ENCODE results near the gene NXPE3. TPM values are rescaled to one million over a fixed set of nuclear protein-coding genes. Genes with fewer than 3 reads are reported as not detected.

NXPE3 gene
- total RNA-seq, 3 donors from 2014 or later, result 1.7 to 15.1 (median 3.8) TPM

DNA sequence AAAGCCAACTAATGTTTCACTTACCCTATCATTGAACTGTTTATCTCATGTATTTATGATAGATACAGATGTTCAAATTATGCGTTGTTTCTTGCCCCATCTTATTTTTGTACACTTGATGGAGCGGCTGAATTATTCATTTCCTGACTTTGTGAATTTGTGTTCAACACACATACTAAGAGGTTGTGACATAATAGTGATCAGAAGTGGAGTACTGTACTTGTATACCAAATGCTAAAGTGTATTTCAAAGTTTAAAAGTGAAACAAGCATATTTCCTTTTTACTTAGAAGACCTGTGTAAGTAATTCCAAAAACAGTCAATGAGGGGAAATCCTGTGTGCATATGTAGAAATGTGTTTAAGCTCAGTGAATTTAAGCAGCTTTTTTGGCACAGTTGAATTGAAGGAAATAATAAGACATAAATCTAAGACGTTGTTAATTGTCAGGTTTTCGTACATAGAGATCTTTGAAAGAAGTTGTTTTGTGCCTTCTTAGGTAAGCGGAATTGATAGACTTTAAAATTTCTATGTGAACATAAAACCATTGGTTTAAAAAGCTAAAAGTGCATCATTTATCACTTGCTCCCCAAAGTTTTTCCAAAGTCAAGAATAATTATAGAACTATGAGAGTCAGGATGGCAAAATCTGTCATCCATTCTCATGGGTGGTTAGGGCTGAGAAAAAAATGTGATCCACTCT is 72.2 kb downstream of the NXPE3 start:
- Histone ChIP-seq H3K36me3 (ENCODE audit: low read depth) (peaks cover 7% of the 10 kb centered on the region), H3K9me3 (no peaks in the 10 kb centered on the region), H3K4me1 (ENCODE audit: low read depth) (peaks cover 53% of the 10 kb centered on the region), H3K4me3 (peak overlapping the region; percentile 90)
- ATAC-seq (no peak), DNase-seq (no peak)
- intact Hi-C loops (cut with DNase I, micrococcal nuclease), result loop anchor here in 1 of 2 donors (10.0 kb wide), 1 partner anchor 234 kb away; no protein-coding TSS in a partner anchor
- TF ChIP-seq, protein P1, sequence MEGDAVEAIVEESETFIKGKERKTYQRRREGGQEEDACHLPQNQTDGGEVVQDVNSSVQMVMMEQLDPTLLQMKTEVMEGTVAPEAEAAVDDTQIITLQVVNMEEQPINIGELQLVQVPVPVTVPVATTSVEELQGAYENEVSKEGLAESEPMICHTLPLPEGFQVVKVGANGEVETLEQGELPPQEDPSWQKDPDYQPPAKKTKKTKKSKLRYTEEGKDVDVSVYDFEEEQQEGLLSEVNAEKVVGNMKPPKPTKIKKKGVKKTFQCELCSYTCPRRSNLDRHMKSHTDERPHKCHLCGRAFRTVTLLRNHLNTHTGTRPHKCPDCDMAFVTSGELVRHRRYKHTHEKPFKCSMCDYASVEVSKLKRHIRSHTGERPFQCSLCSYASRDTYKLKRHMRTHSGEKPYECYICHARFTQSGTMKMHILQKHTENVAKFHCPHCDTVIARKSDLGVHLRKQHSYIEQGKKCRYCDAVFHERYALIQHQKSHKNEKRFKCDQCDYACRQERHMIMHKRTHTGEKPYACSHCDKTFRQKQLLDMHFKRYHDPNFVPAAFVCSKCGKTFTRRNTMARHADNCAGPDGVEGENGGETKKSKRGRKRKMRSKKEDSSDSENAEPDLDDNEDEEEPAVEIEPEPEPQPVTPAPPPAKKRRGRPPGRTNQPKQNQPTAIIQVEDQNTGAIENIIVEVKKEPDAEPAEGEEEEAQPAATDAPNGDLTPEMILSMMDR (IDR thresholded peaks at IDR 0.05), result no peak

DNA sequence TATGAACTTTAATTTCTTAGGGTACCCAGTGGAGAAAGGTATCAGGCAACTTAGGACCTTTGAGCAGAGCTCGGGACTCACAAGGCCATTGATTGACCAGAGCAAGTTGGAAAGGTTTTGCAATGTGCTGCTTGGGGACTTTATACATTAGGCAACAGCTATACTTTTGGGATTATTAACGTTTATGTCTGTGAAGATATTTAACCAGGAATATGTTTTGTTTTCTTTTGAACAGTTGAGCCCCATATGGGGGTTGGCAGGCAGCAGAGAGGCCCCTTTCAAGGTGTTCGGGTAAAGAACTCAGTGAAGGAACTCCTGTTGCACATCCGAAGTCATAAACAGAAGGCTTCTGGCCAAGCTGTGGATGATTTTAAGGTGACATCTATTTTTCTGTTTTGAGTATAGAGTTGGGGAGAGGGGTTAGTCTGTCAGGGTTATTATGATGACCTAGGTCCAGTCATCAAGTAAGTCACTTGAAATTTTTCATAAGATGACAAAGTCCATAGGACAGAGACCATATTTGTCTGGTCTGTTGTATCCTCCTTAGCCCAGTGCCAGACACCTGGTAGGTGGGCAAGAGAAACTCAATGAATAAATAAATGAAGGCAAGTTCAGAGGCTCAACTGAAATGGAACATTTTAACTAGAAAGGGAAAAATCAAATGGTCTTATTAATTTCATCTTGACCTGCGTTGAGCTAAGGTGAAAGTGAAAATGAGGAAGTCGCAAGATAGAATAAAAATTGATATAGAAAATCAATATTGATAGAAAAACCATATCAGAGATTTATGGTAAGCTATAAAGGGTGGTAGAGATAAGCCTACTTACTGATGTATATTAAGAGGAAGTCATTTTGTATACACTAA is 73.1 kb downstream of the NXPE3 start:
- Histone ChIP-seq H3K9me3 (no peaks in the 10 kb centered on the region), H3K4me1 (ENCODE audit: low read depth) (peaks cover 51% of the 10 kb centered on the region), H3K36me3 (ENCODE audit: low read depth) (peaks cover 7% of the 10 kb centered on the region), H3K4me3 (peak overlapping the region; percentile 90)
- DNase-seq (no peak), ATAC-seq (no peak)
- intact Hi-C loops (cut with DNase I, micrococcal nuclease), result loop anchor here in 1 of 2 donors (10.0 kb wide), 1 partner anchor 233 kb away; no protein-coding TSS in a partner anchor
- TF ChIP-seq, protein P1 (IDR thresholded peaks at IDR 0.05), result no peak

DNA sequence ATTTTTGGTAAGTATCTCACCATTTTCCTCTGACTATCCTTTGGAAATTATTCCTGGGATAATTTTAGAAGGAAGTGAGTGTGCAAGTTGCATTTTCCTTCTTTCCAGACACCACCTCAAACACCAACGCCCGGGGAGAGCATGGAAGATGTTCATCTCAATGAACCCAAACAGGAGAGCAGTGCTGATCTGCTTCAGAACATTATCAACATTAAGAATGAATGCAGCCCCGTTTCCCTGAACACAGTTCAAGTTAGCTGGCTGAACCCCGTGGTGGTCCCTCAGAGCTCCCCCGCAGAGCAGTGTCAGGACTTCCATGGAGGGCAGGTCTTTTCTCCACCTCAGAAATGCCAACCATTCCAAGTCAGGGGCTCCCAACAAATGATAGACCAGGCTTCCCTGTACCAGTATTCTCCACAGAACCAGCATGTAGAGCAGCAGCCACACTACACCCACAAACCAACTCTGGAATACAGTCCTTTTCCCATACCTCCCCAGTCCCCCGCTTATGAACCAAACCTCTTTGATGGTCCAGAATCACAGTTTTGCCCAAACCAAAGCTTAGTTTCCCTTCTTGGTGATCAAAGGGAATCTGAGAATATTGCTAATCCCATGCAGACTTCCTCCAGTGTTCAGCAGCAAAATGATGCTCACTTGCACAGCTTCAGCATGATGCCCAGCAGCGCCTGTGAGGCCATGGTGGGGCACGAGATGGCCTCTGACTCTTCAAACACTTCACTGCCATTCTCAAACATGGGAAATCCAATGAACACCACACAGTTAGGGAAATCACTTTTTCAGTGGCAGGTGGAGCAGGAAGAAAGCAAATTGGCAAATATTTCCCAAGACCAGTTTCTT is 74.2 kb downstream of the NXPE3 start:
- ATAC-seq (no peak), DNase-seq (no peak)
- Histone ChIP-seq H3K4me1 (ENCODE audit: low read depth) (peaks cover 43% of the 10 kb centered on the region), H3K36me3 (ENCODE audit: low read depth) (peaks cover 7% of the 10 kb centered on the region), H3K9me3 (no peaks in the 10 kb centered on the region), H3K4me3 (no peak overlapping the region)
- TF ChIP-seq, protein P1 (IDR thresholded peaks at IDR 0.05), result no peak
- intact Hi-C loops (cut with DNase I, micrococcal nuclease), result loop anchor here in 1 of 2 donors (10.0 kb wide), 1 partner anchor 232 kb away; no protein-coding TSS in a partner anchor

DNA sequence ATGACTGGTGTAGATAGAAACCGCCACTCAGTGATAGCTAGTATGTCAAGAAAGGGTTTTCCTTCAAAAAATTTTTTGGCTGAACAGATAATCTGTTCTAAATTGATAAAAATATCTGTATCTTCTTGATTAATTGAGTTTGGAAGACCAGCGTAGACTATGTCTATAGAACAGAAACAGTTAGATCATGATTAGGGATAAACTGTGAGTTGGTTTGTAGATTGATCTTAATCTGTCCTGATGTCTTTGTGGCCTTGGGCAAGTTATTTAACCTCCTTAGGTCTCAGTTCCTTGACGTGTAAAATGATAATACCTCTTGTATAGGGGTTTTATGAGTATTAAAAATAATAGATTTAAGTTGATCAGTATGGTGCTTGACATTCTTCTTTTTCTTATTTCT is 75.0 kb downstream of the NXPE3 start:
- peaks cover 37% of the 10 kb centered on the region for H3K4me1 ChIP-seq (ENCODE audit: low read depth)
- intact Hi-C loops (cut with DNase I, micrococcal nuclease), result loop anchor here in 1 of 2 donors (10.0 kb wide), 1 partner anchor 231 kb away; no protein-coding TSS in a partner anchor

More for the DNA sequence above, 75.0 kb downstream of the NXPE3 start:
- Histone ChIP-seq H3K36me3 (ENCODE audit: low read depth) (peaks cover 7% of the 10 kb centered on the region), H3K9me3 (no peaks in the 10 kb centered on the region), H3K4me3 (no peak overlapping the region)
- TF ChIP-seq, protein P1 (IDR thresholded peaks at IDR 0.05), result no peak
- DNase-seq (no peak), ATAC-seq (no peak)

All from mucosa of descending colon (tissue), 3 donors.